HG03378 (cell line): ENCODE results near the gene PHF10.
"Not testable (repeated sequence)": the region's sequence is repeated elsewhere in the genome, so short reads cannot be mapped to it uniquely, and the experiment has no call there.

Source experiments
- ATAC-seq: cut with Tn5 transposase; IDR thresholded peaks from one replicate; pipeline ENCODE4 v1.9.1; 2021; ENCODE audit warnings: mild to moderate bottlenecking, moderate library complexity; ENCODE audit not compliant: unreplicated experiment

Gene PHF10

GRCh38 chr6:169724494-169725124 is at the start of gene PHF10:
Gene PHF10 (minus strand): TSS chr6:169724500. CDS start chr6:169723931, 569 bp downstream.
- no peak for ATAC-seq

GRCh38 chr6:169766921-169767736 is 42.8 kb upstream of the PHF10 start:
- ATAC-seq, result no peak

GRCh38 chr6:169766232-169766631 is 41.9 kb upstream of the PHF10 start:
- no peak for ATAC-seq

GRCh38 chr6:169765789-169766188 is 41.5 kb upstream of the PHF10 start:
- not testable (repeated sequence) for ATAC-seq

GRCh38 chr6:169763881-169764280 is 39.6 kb upstream of the PHF10 start:
- ATAC-seq, result no peak

- no peak for ATAC-seq
Measured at GRCh38 chr6:169763308-169763707, 39.0 kb upstream of the PHF10 start.

- ATAC-seq, result no peak
Measured at GRCh38 chr6:169755162-169755561, 30.9 kb upstream of the PHF10 start.

- peak; percentile 7 for ATAC-seq
Measured at GRCh38 chr6:169752074-169752623, 27.8 kb upstream of the PHF10 start.

- peak; percentile 87 for ATAC-seq
Measured at GRCh38 chr6:169751242-169752073, 27.2 kb upstream of the PHF10 start, which contains the start of the genes DYNLT2 and ERMARD. Gene DYNLT2 (minus strand): TSS chr6:169751572. CDS start chr6:169751458, 114 bp downstream. Gene ERMARD (plus strand): TSS chr6:169751622. CDS start chr6:169751658, 36 bp downstream.

GRCh38 chr6:169746556-169746955 is 22.3 kb upstream of the PHF10 start:
- ATAC-seq, result no peak

GRCh38 chr6:169745405-169745804 is 21.1 kb upstream of the PHF10 start:
- no peak for ATAC-seq

- ATAC-seq, result no peak
Measured at GRCh38 chr6:169741344-169741743, 17.0 kb upstream of the PHF10 start.

GRCh38 chr6:169738976-169739529 is 14.8 kb upstream of the PHF10 start:
- ATAC-seq, result no peak

GRCh38 chr6:169738204-169738975 is 14.1 kb upstream of the PHF10 start:
- no peak for ATAC-seq

- ATAC-seq, result no peak
Measured at GRCh38 chr6:169729961-169730360, 5.7 kb upstream of the PHF10 start.

- ATAC-seq, result no peak
Measured at GRCh38 chr6:169726963-169727362, 2.7 kb upstream of the PHF10 start.

GRCh38 chr6:169726049-169726400 is 1.7 kb upstream of the PHF10 start:
- no peak for ATAC-seq

GRCh38 chr6:169725125-169726048 is 1.1 kb upstream of the PHF10 start:
- no peak for ATAC-seq

GRCh38 chr6:169723991-169724493 is 258 bp downstream of the PHF10 start:
- ATAC-seq, result no peak
